Esophagus (tissue), 2 donors: ENCODE measurements around the gene H2BK1. TPM values are rescaled to one million over a fixed set of nuclear protein-coding genes. Genes with fewer than 3 reads are reported as not detected.

Experiments
- H3K27ac ChIP-seq, 2 donors: one replicate each; pipeline ENCODE4 v1.5.1; 2013; ENCODE audit warnings: low read depth in 2 of 2, mild to moderate bottlenecking in 2 of 2, inconsistent platforms in 1 of 2, low read length in 1 of 2, moderate library complexity in 1 of 2
- H3K27me3 ChIP-seq, 2 donors: one replicate each; pipeline ENCODE4 v1.6.1; 2013; ENCODE audit warnings: low read length in 2 of 2, control low read depth in 1 of 2, mild to moderate bottlenecking in 1 of 2; ENCODE audit not compliant: insufficient read depth in 2 of 2, control insufficient read depth in 1 of 2
- H3K36me3 ChIP-seq, 2 donors: one replicate each; pipeline ENCODE4 v1.6.1; 2013; ENCODE audit warnings: low read length in 1 of 2; ENCODE audit not compliant: control insufficient read depth in 2 of 2, insufficient read depth in 2 of 2
- H3K4me1 ChIP-seq, 2 donors: one replicate each; pipeline ENCODE4 v1.6.1; 2013; ENCODE audit warnings: low read length in 1 of 2; ENCODE audit not compliant: control insufficient read depth in 2 of 2, insufficient read depth in 2 of 2
- H3K4me3 ChIP-seq, 2 donors: one replicate each; pipeline ENCODE4 v1.5.1; 2013; ENCODE audit warnings: low read length in 2 of 2, mild to moderate bottlenecking in 2 of 2, low read depth in 1 of 2, moderate library complexity in 1 of 2
- H3K9me3 ChIP-seq, 2 donors: one replicate each; pipeline ENCODE4 v1.6.1; 2013; ENCODE audit warnings: mild to moderate bottlenecking in 2 of 2, low read depth in 1 of 2, low read length in 1 of 2, moderate library complexity in 1 of 2; ENCODE audit not compliant: control insufficient read depth in 2 of 2, insufficient read depth in 1 of 2
- WGBS, 2 donors: extraction: QIAGEN DNeasy Blood & Tissue Kit; methylation state at CpG; one replicate each; pipeline ENCODE4 v1.1.7; 2013; 5-methylcytosine and 5-hydroxymethylcytosine counted together
- polyA plus RNA-seq, 2 donors: library from polyadenylated mRNA; stranded (reverse); fragments of 200-250 nt; gene quantifications; one replicate each; pipeline ENCODE4 v1.2.3, GENCODE V29; 2013
- donor health status: healthy with polysubstance abuse.
- donor health status: Bipolar disorder and iron deficiency.

Gene H2BK1
- polyA plus RNA-seq, 2 donors = not detected

GRCh38 chr7:151194188-151194587 lies 16.1 kb downstream of the H2BK1 start:
- no peaks in the 10 kb centered on the region for H3K27me3 ChIP-seq
- 67 to 77% methylated on average over 7 of the region's 7 CpGs for WGBS, 2 donors
- H3K4me3 ChIP-seq = no peak overlapping the region

GRCh38 chr7:151193203-151193978 lies 16.9 kb downstream of the H2BK1 start:
- Histone ChIP-seq H3K27me3 (no peaks in the 10 kb centered on the region), H3K27ac (no peak overlapping the region), H3K4me3 (no peak overlapping the region), H3K4me1 (peaks cover 0 to 2% of the 10 kb centered on the region in 2 donors), H3K36me3 (no peaks in the 10 kb centered on the region), H3K9me3 (no peaks in the 10 kb centered on the region)
- 89% methylated on average over 14 of the region's 14 CpGs for WGBS, 2 donors

More at GRCh38 chr7:151194188-151194587, 16.1 kb downstream of the H2BK1 start:
- Histone ChIP-seq H3K36me3 (no peaks in the 10 kb centered on the region), H3K4me1 (peaks cover 0 to 2% of the 10 kb centered on the region in 2 donors), H3K27ac (no peak overlapping the region), H3K9me3 (no peaks in the 10 kb centered on the region)

GRCh38 chr7:151192002-151192539 lies 18.2 kb downstream of the H2BK1 start:
- Histone ChIP-seq H3K9me3 (no peaks in the 10 kb centered on the region), H3K27me3 (no peaks in the 10 kb centered on the region)

GRCh38 chr7:151191544-151191943 lies 18.7 kb downstream of the H2BK1 start:
- 84 to 86% methylated on average over 12 of the region's 12 CpGs for WGBS, 2 donors
- no peak overlapping the region for H3K4me3 ChIP-seq
- no peaks in the 10 kb centered on the region for H3K9me3 ChIP-seq
- no peaks in the 10 kb centered on the region for H3K27me3 ChIP-seq
- H3K27ac ChIP-seq = no peak overlapping the region
- H3K36me3 ChIP-seq = no peaks in the 10 kb centered on the region
- peaks cover 0 to 2% of the 10 kb centered on the region in 2 donors for H3K4me1 ChIP-seq

More at GRCh38 chr7:151192002-151192539, 18.2 kb downstream of the H2BK1 start:
- Histone ChIP-seq H3K36me3 (no peaks in the 10 kb centered on the region), H3K4me1 (peaks cover 0 to 2% of the 10 kb centered on the region in 2 donors), H3K27ac (no peak overlapping the region), H3K4me3 (no peak overlapping the region)
- WGBS, 2 donors = 94 to 95% methylated on average over 23 of the region's 23 CpGs

- H3K36me3 ChIP-seq = no peaks in the 10 kb centered on the region
- H3K4me3 ChIP-seq = no peak overlapping the region
- no peak overlapping the region for H3K27ac ChIP-seq
- WGBS, 2 donors = 59 to 77% methylated on average over 4 of the region's 4 CpGs
- no peaks in the 10 kb centered on the region for H3K4me1 ChIP-seq
- H3K9me3 ChIP-seq = no peaks in the 10 kb centered on the region
- no peaks in the 10 kb centered on the region for H3K27me3 ChIP-seq
Observed at GRCh38 chr7:151189038-151189437, 21.2 kb downstream of the H2BK1 start.

GRCh38 chr7:151188252-151188542 lies 22.1 kb downstream of the H2BK1 start:
- H3K4me1 ChIP-seq = no peaks in the 10 kb centered on the region
- no peaks in the 10 kb centered on the region for H3K27me3 ChIP-seq
- H3K4me3 ChIP-seq = no peak overlapping the region
- no peak overlapping the region for H3K27ac ChIP-seq
- WGBS, 2 donors = 50 to 53% methylated on average over 5 of the region's 5 CpGs
- no peaks in the 10 kb centered on the region for H3K9me3 ChIP-seq
- no peaks in the 10 kb centered on the region for H3K36me3 ChIP-seq

GRCh38 chr7:151187409-151188251 lies 22.7 kb downstream of the H2BK1 start:
- WGBS, 2 donors = 72 to 77% methylated on average over 22 of the region's 22 CpGs
- Histone ChIP-seq H3K9me3 (no peaks in the 10 kb centered on the region), H3K4me3 (no peak overlapping the region), H3K27me3 (no peaks in the 10 kb centered on the region), H3K27ac (no peak overlapping the region), H3K36me3 (no peaks in the 10 kb centered on the region), H3K4me1 (no peaks in the 10 kb centered on the region)

GRCh38 chr7:151186640-151187408 lies 23.5 kb downstream of the H2BK1 start, which contains the start of gene ASB10:
ASB10 (minus strand) TSS chr7:151187250; CDS start chr7:151187130, 120 bp downstream.
- Histone ChIP-seq H3K27ac (no peak within 1 kb of the TSS), H3K4me3 (no peak within 1 kb of the TSS), H3K9me3 (no peaks in the 10 kb centered on the region), H3K27me3 (no peaks in the 10 kb centered on the region), H3K36me3 (no peaks in the 10 kb centered on the region), H3K4me1 (no peaks in the 10 kb centered on the region)
- 78 to 83% methylated on average over 22 of the region's 22 CpGs for WGBS, 2 donors
